22Rv1 (cell line): Measurements from ENCODE around the gene SLC25A14.

ENCODE experiments used
- CTCF ChIP-seq: fragments of 450-650 bp; IDR thresholded peaks from 2 replicates; pipeline ENCODE4 v1.5.1; 2017; ENCODE audit warnings: mild to moderate bottlenecking
- ZFX ChIP-seq: fragments of 450-650 bp; IDR thresholded peaks from 2 replicates; pipeline ENCODE4 v1.6.1; 2017; ENCODE audit warnings: antibody characterized with exemption, borderline replicate concordance

GRCh38 chrX:130378024-130378669, 38.4 kb downstream of the SLC25A14 start:
- TF ChIP-seq CTCF, result no peak
- TF ChIP-seq ZFX, result no peak
